GM12891 (cell line): ENCODE results near the gene EIF4A2.

Experiments used
- DNase-seq: peaks from one replicate; pipeline ENCODE4 v3.0.0; 2011; ENCODE audit warnings: low spot score; ENCODE audit not compliant: insufficient read length
- FAIRE-seq: peaks from 2 replicates; lab custom pipeline; 2011; peaks lifted over from hg19 to GRCh38; lab: Jason Lieb, UNC
- PAX5 ChIP-seq: IDR thresholded peaks from 2 replicates; pipeline ENCODE4 v1.6.1; 2011; ENCODE audit warnings: low read length, moderate library complexity, mild to moderate bottlenecking; ENCODE audit not compliant: insufficient read depth, severe bottlenecking
- POLR2A ChIP-seq: IDR thresholded peaks from 2 replicates; pipeline ENCODE4 v1.6.1; 2011; ENCODE audit warnings: low read depth, low read length, control low read depth
- POLR2AphosphoS5 ChIP-seq: IDR thresholded peaks from 2 replicates; pipeline ENCODE4 v1.6.1; 2011; ENCODE audit warnings: low read depth, low read length, control low read depth
- POU2F2 ChIP-seq: IDR thresholded peaks from 2 replicates; pipeline ENCODE4 v1.6.1; 2011; ENCODE audit warnings: low read depth, mild to moderate bottlenecking, control low read depth, low read length, moderate library complexity
- SPI1 ChIP-seq: IDR thresholded peaks from 2 replicates; pipeline ENCODE4 v1.6.1; 2011; ENCODE audit warnings: low read depth, low read length, control low read depth
- TAF1 ChIP-seq: IDR thresholded peaks from 2 replicates; pipeline ENCODE4 v1.6.1; 2011; ENCODE audit warnings: low read depth, low read length, control low read depth

EIF4A2 gene

DNA sequence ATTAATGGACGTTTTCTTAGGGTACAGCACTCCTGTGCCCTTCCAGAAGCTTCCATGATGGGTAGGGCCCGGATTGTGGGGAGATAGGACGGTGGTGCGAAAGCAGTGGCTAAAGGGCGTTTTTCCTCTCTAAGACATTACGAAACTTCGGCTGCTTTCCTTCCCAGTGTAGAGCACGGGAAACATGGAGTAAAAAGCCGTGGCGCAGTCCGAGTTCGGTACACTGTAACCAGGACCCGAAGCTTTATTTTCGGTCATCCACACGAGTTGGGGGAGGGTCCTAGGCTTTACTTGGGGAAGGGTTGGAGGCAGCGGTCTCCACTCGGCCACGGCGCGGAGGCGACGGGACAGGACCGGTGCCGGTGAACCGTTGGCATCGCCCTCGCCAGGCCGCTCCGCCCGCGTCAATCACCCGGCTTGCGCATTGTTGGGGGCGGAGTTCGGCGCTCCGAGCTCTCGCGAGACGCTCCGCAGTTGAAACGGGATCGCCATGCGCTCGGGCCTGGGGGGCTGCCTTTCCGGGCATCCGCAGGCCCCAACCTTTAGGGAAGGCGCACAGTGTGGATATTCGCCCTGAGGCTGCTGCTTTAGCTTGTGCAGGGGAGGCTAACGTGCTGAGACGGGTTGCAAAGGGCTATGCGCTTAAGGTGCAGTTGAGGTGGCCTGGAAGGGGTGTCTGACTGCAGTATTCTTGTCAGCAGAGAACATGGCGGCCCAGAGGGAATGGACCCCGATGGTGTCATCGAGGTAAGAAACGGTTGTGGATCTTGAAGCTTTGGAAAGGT, 546 bp downstream of the EIF4A2 start:
- DNase-seq (peak; percentile 48), FAIRE-seq (peak; percentile 68)
- TF ChIP-seq POLR2A, result peak; percentile 77
- peak; percentile 65 for TF ChIP-seq TAF1
- TF ChIP-seq PAX5, result no peak
- 0 out of 2 replicates have a peak, but pooled peaks have one; percentile 49 for TF ChIP-seq POU2F2
- TF ChIP-seq POLR2AphosphoS5, result peak; percentile 69
- no peak for TF ChIP-seq SPI1

DNA sequence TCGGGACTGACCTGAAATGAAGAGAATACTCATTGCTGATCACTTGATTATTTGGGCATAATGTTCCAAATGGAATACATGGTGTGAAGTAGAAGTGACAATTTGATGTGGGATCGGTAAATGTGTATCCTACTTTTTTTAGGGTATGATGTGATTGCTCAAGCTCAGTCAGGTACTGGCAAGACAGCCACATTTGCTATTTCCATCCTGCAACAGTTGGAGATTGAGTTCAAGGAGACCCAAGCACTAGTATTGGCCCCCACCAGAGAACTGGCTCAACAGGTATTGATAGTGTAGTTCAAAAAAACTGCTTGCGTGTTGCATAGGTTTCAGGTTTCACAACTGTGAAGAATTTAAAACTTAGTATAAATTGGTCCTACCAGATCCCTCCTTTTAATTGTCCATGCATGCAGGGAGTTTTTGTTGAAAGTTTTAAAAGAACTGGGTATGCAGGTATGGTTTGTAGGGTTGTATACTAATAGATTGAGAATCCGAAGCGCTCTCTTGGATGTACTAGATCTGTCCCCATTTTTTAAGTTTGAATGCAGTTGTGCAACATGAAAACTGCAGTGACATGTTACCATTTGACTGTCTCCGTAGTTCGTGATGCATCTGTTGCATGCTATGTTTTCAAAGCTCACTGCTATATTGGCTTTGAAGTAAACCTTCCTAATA, 1.6 kb downstream of the EIF4A2 start:
- TF ChIP-seq POLR2AphosphoS5, result peak; percentile 24
- TF ChIP-seq POLR2A, result no peak; the same call in 1 of the 2 replicates
- FAIRE-seq, result no peak
- DNase-seq, result no peak

DNA sequence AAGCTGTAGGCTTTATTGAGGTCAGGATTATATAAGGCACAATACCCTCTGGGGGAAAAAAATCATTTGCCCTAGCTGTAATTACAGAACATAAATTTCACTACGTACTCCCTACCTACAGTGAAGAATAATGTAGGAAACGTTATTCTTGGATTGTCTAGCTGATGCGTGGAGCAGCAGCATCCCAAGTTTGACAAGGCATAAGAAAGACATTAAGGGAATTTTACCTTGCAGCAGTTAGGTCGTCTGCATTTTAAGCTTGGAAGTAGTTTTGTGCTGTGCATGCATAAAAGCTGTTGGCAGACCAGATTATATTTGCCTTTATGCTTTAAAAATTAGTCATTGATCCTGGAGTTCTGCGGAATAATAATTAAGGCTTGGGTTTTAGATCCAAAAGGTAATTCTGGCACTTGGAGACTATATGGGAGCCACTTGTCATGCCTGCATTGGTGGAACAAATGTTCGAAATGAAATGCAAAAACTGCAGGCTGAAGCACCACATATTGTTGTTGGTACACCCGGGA, 2.2 kb downstream of the EIF4A2 start:
- FAIRE-seq, result no peak
- TF ChIP-seq POLR2AphosphoS5 (peak; percentile 14; the same call in 1 of the 2 replicates), TAF1 (no peak), PAX5 (no peak), SPI1 (no peak), POLR2A (no peak)
- DNase-seq, result no peak

DNA sequence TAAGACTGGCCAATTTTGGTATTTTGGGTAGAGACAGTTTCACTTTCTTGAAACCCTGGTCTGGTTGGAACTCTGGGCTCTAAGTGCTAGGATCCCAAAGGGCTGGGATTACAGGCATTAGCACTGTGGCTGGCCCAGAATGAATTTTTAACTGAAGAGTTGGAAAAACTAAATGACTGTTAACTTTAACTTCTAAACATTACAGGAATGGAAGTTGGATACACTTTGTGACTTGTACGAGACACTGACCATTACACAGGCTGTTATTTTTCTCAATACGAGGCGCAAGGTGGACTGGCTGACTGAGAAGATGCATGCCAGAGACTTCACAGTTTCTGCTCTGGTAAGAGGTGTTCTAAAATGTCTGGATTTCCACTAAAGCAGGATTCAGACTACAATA, 3.5 kb downstream of the EIF4A2 start:
- TF ChIP-seq PAX5, result no peak
- TF ChIP-seq POLR2AphosphoS5, result peak; percentile 65; the same call in 1 of the 2 replicates
- no peak for DNase-seq
- no peak for FAIRE-seq

DNA sequence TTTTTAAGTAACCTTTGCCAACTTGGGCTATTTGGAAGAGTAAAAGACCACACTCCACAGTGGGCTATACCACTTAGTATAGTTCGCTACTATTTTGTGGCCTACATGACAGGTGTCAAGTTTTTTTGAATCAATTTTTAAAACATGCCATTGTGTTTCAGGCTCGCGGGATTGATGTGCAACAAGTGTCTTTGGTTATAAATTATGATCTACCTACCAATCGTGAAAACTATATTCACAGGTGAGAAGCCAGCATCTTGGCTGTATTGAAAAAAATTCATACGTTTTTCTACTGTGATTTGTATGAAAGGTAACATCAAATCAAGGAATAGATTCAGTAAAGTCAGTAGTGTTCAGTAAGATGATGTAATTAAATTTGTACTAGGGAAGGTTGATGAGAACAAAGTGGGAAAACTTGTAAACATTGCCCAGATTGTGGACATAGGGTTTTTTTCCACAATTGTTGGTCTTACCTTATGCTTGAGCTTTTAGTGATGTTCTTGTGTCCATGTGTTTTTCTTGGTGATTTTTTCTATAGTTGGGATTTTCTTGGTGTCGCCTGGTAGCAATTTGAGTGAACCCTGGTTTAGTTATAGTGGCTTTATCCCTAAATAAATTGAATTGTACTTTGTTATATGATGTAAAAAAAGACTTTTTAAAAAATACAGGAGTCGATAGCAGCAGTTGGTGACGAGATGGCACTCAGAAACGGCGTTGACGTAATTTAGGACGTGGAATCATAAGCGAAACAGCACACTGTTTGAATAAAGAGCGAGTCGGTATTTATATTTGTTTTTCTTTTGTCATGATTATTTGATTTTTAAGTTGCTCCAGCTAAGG, 4.5 kb downstream of the EIF4A2 start:
- FAIRE-seq (no peak), DNase-seq (no peak)
- TF ChIP-seq TAF1 (no peak), POLR2A (0 out of 2 replicates have a peak, but pooled peaks have one; percentile 19)

DNA sequence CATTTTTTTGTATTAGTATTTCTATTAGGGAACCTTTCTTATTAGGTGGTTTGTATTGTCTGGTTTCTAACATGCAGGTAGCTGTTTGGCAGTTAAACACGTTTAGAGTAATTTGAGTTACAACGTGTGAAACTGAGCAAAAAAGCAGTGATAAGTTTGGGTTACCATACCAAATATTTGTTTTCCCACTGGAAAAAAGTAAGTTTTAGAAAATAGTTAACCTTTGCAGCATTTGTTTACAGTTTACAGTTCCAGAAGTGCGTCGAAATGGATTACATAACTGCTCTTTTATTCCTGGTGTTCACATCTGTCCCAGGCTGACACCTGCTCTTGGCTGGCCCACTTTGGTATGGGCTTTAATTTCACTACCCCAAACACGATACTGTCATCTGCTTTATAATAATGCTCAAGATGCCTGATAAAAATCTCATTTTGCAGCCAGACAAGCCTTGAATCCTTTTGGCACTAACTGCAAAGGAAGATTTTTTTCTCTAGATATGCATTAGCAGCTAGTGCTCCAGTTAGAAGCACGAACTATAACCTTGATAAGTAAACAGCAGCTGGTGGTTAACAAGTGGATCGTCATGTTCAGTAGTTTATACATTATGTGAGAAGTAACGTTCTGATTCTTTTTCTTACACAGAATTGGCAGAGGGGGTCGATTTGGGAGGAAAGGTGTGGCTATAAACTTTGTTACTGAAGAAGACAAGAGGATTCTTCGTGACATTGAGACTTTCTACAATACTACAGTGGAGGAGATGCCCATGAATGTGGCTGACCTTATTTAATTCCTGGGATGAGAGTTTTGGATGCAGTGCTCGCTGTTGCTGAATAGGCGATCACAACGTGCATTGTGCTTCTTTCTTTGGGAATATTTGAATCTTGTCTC, 5.3 kb downstream of the EIF4A2 start:
- TF ChIP-seq TAF1 (no peak), POLR2AphosphoS5 (peak; percentile 17), POLR2A (peak; percentile 27)
- no peak for FAIRE-seq
- no peak for DNase-seq

DNA sequence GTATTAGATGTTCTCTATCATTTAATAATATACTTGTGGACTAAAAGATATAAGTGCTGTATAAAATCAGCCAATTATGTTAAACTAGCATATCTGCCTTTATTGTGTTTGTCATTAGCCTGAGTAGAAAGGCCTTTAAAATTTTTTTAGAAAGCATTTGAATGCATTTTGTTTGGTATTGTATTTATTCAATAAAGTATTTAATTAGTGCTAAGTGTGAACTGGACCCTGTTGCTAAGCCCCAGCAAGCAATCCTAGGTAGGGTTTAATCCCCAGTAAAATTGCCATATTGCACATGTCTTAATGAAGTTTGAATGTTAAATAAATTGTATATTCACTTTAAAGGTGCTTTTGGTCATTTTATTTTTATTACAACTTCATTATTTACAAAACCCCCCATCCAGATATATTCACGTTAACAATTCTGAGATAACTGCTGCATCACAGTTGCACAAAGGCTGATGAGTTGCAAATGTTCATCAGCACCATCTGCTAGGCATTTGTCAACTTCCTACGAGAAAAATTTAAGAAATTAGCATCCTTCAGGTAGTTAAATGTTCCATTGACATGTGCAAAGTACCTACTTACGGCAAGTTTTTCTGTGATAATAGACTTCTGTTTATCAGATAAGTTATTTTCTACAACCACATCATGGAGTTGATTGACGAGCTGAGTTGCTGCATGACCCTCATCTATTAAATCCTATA, 6.3 kb downstream of the EIF4A2 start:
- DNase-seq, result no peak
- FAIRE-seq, result peak; percentile 55
- TF ChIP-seq POU2F2 (no peak), POLR2AphosphoS5 (no peak), POLR2A (no peak), PAX5 (no peak), SPI1 (no peak), TAF1 (no peak)

DNA sequence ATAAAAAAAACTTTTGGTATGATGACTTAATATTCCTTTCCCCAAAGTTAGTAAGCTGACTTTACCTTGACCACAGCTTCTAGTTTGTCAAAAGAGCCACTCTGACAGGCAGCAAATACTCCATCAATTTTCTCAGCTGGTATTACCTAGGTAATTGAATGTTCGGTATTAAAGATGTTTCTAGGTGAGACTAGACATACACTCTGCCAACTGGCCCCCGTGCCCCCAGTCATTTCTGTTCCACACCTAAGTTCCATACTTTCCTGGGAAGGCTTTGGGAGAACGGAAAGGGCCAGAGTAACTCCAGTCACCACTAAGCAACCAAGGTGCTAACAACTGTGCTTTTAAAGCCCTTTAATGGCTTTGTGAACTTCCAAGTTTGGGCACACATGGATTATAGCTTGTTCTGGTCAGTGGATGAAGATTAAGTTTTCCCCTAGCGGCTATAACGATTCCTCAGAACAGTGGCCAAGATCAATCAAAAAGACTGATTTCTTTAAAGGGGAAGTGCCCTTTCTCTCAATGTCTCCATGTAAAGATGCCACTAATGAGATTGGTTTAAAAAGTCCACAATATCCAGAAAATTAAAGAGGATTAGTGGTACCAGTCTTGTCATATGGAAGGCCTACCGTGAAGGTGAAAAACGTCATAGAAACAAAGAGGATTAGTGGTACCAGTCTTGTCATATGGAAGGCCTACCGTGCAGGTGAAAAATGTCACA, 7.0 kb downstream of the EIF4A2 start:
- DNase-seq, result no peak
- FAIRE-seq, result peak; percentile 43
- TF ChIP-seq POLR2AphosphoS5 (peak; percentile 95), POU2F2 (peak; percentile 74; the same call in 1 of the 2 replicates), POLR2A (peak; percentile 95), TAF1 (no peak), SPI1 (peak; percentile 64), PAX5 (peak; percentile 5)
